DMS153 (cell line): Measurements from ENCODE around the gene SRPRA.
"Not testable (repeated sequence)": the region's sequence is repeated elsewhere in the genome, so short reads cannot be mapped to it uniquely, and the experiment has no call there.

Source experiments
- DNase-seq: peaks from one replicate; lab custom pipeline; 2025; lab: John Stamatoyannopoulos, UW

The SRPRA gene, protein sequence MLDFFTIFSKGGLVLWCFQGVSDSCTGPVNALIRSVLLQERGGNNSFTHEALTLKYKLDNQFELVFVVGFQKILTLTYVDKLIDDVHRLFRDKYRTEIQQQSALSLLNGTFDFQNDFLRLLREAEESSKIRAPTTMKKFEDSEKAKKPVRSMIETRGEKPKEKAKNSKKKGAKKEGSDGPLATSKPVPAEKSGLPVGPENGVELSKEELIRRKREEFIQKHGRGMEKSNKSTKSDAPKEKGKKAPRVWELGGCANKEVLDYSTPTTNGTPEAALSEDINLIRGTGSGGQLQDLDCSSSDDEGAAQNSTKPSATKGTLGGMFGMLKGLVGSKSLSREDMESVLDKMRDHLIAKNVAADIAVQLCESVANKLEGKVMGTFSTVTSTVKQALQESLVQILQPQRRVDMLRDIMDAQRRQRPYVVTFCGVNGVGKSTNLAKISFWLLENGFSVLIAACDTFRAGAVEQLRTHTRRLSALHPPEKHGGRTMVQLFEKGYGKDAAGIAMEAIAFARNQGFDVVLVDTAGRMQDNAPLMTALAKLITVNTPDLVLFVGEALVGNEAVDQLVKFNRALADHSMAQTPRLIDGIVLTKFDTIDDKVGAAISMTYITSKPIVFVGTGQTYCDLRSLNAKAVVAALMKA

DNA sequence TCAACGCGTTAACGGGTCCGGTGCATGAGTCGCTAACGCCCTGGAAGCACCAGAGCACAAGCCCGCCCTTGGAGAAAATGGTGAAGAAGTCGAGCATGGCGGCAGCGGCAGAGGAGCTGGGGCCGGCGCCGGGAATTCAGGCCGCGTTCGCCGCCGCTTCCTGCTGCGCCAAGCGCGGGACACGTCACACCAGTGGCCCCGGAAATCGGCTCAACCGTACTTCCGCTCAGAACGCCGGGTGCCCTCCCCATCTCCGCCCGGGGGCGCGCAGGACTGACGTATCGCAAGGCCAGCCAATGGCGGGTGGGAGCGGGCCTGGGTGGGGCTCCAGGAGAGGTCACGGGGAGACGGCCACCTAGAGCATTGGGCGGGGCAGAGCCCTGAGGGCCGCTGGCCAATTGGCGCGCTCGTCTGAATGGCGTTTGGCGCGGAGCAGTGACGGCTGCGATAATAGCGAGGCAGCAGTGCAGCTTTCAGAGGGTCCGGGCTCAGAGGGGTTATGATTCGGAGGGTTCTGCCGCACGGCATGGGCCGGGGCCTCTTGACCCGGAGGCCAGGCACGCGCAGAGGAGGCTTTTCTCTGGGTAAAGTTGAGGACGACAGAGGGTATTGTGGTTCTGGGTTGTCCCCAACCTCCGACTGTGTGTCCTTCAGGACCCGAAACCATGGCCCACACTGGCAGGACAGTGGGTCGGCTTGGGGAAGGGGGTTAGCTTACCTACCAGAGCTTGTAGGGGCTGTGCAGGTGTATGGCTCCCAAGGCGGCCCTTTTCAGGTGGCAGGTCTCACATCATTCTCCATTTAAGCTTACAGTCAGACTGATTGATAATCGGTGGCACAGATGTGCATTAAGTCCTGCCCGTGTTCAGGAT, at the start of gene SRPRA, which contains the start of gene FOXRED1:
TSS of gene SRPRA (minus strand) at position 188 of the 872 bp plus-strand sequence. CDS start at position 97, 91 bp downstream.
TSS of gene FOXRED1 (plus strand) at position 447 of the 872 bp plus-strand sequence. CDS start at position 500, 53 bp downstream.
- peak; percentile 97 for DNase-seq

- DNase-seq = no peak
Observed at GRCh38 chr11:126317756-126318573, 49.3 kb upstream of the SRPRA start.

GRCh38 chr11:126317432-126317755, 48.7 kb upstream of the SRPRA start:
- no peak for DNase-seq

DNA sequence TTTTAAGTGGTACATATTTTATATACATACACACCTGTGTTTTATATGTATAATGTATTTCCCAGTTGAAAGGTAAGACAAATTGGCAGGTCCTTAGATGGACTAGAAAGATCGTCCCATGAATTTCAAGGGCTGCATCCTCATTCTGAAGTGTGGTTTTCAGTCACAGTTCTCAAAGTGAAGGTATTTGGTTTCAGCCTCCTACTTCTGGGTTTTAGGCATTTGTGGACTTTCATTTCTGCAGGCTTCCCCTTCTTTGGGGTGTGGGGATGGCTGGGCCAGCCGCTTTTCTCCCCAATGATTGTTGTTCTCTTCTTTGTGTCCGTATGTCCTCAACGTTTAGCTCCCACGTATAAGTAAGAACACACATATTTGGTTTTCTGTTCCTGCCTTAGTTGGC, 45.1 kb upstream of the SRPRA start:
- no peak for DNase-seq

GRCh38 chr11:126312961-126313360, 44.3 kb upstream of the SRPRA start:
- DNase-seq = no peak

GRCh38 chr11:126311401-126312291, 43.0 kb upstream of the SRPRA start:
- DNase-seq = no peak

DNA sequence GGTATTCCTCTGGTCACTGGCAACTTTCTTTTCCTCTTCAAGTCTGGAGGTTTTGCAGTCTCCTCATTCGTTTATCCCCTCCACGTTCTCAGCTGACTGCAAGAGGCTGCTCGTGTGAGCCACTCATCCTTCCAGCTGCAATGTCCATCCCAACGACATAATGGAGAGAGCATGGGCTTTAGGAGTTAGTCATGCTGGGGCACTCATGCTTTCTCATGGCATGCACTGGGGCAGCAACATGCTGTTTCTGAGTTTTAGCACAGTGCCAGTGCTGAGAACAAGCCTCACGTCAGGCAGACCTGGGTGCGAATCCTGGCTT, 42.3 kb upstream of the SRPRA start:
- DNase-seq = no peak

DNA sequence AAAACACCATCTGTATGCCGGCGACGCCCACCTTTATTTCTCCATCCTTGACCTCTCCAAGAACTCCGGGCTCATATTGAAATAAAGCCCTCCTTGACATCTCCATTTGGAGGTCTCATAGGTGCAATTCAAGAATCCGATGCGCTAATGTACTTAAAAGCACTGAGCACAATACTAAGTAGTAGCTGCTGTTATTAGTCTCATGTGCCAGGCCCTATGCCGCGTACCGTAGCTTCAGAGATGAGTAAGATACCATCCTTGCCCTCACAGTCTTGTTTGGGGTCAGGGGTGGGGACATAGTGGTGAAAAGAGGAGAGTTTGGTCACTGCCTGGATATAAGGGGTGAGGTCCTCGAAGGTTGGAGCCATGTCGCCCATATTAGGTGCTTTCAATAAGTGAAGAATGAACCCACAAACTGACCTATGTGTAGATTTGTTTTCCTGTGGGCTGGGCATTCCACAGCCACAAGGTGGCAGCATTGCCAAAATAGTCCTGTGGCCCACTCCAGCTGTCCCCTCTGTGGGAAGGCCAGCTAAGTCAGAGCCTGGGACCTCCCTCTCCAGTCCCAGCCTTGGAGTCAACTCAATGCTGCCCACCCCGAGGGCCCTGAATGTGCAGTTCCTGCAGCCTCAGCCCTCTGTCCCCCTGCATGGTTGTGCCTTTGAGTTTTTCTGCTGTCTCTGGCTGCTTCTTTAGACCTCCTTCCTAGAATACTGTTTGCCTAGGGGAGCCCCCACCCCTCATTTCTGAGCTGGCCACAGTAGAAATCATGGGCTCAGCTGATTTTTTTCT, 41.7 kb upstream of the SRPRA start:
- DNase-seq = peak; percentile 33

DNA sequence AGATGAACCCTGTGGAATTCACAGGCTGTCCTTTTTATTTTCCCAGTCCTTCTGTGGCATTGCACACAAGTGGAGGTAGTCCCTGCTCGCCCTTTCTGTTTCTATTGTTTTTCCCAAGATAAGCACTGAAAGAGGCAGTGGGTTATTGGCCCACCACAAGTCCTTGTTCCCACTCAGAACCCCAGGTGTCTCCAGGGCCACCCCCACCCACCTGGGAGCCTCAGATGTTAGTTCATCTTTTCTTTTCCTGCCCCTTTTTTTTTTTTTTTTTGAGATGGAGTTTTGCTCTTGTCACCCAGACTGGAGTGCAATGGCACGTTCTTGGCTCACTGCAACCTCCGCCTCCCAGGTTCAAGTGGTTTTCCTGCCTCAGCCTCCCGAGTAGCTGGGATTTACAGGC, 40.1 kb upstream of the SRPRA start:
- not testable (repeated sequence) for DNase-seq

DNA sequence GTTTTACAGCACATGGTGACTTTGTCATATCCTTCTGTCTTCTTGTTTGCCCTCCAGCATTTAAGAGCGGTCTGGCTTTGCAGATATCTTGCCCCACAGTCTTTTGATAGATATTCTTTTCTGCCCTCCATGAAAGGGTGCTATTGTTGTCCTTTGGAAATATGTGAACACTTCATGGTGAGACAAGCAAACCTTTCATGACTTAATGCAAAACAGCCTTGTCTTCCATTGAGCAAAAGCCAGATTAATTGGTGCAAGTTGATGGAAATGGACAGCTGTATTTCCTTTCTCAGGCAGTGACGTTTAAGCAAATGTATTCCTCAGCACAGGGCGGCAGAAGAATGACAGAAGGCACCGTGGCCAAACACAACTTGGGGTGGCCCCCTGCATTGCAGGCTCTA, 39.6 kb upstream of the SRPRA start:
- DNase-seq = no peak

- no peak for DNase-seq
Observed at GRCh38 chr11:126307706-126308105, 39.0 kb upstream of the SRPRA start.

- DNase-seq = no peak
Observed at GRCh38 chr11:126305699-126306098, 37.0 kb upstream of the SRPRA start.

DNA sequence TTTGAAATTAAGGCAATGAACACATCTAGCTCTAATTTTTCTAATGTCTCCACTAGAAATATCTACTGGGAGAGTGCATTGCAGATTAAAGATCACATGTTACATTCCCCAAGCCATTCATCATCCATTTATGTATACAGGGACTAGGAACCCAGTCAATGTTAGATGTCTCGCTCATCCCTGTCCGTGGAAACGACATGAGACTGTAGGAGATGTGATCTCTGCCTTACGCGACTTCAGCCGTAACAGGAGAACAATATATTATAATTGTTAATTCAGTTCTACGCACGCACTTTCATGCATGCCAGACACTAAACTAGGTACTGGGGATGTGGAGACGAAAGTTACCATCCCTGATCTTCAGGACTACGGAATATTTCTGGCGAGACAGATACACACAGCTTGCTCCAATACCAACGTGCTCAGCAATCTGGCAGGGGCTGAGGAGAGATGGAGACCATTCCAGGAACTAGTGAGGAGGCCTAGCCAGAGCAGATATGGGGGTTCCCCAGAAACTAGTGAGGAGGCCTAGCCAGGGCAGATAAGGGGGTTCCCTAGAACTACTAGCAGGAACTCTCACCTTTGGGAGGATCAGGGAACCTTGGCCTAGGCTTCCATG, 35.9 kb upstream of the SRPRA start:
- DNase-seq = no peak

DNA sequence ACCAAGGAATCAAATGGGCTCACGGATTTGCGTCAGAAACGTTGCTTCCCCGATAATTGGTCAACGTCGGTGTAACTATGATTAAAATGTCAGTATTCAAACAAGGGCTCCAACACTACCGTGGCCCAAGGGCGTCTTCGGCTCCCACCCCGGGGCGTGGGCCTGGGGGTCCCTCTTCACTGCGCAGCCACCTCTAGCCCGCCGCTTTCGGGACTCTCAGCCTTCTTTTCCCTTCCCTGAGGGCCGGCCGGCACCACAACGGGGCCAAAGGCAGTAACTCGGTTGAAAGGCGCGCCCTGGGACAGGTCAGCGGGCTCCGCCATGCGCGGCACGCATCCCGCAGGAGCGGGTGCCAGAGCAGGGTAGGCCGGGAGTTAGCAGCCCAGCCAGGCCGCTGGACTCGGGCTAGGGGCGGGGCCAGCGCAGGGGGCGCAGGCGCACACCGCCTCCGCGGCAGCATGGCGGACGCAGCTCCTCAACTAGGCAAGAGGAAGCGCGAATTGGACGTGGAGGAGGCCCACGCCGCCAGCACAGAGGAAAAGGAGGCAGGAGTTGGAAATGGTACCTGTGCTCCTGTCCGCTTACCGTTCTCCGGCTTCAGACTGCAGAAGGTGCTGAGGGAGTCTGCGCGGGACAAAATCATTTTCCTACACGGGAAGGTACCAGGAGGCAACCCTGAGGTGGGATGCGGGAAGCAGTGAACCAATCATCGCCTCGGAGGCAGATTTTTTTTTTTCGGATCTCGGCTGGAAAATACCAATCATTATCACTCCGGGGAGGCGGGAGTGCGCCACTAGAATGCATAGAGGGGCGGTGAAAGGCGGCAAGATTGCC, 35.1 kb upstream of the SRPRA start, which contains the start of gene DCPS:
TSS of gene DCPS (plus strand) at position 438 of the 834 bp plus-strand sequence. CDS start at position 459, 21 bp downstream.
- DNase-seq = peak; percentile 84

GRCh38 chr11:126297004-126297403, 28.3 kb upstream of the SRPRA start:
- no peak for DNase-seq

DNA sequence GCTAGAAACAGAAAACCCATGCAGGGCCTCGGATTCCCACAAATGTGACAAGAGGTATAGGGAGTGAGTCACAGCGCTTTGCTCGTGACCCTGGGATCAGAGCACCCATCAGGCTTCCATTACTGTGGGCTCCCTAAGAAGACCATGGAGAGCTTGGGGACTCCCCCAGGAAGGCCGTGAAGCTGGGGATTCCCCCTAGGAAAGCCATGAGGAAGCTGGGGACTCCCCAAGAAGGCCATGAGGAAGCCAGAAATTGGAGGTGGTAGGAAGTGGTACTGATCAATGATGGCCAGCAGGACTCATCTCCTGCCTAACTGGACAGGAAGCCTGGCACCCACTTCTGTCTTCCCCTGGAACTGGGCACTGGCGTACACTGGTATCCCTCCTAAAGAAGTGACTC, 25.0 kb upstream of the SRPRA start:
- no peak for DNase-seq

DNA sequence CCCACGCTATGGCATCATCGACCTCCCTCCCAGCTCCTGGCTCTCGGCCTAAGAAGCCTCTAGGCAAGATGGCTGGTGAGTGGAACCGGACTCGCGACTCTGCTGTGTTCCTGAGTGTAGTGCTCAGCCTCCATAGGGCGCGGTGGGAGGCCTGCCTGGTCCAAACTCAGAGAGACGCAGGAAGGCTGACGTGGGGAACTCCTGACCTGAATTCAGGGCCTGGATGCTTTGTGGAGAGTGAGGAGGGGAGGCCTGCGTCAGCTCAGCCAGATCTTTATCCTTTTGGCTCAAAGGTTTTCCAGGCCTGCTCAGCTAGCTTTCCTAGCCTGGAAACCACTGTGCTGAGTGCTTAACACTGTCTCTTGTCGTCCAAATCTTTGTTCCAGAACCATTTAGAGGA, 22.2 kb upstream of the SRPRA start:
- DNase-seq = no peak

- DNase-seq = no peak
Observed at GRCh38 chr11:126288237-126288636, 19.5 kb upstream of the SRPRA start.
